ENCODE data around the gene RLIM.
"Not testable (repeated sequence)": the region's sequence is repeated elsewhere in the genome, so short reads cannot be mapped to it uniquely, and the experiment has no call there.

RLIM gene, protein sequence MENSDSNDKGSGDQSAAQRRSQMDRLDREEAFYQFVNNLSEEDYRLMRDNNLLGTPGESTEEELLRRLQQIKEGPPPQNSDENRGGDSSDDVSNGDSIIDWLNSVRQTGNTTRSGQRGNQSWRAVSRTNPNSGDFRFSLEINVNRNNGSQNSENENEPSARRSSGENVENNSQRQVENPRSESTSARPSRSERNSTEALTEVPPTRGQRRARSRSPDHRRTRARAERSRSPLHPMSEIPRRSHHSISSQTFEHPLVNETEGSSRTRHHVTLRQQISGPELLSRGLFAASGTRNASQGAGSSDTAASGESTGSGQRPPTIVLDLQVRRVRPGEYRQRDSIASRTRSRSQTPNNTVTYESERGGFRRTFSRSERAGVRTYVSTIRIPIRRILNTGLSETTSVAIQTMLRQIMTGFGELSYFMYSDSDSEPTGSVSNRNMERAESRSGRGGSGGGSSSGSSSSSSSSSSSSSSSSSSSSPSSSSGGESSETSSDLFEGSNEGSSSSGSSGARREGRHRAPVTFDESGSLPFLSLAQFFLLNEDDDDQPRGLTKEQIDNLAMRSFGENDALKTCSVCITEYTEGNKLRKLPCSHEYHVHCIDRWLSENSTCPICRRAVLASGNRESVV

DNA sequence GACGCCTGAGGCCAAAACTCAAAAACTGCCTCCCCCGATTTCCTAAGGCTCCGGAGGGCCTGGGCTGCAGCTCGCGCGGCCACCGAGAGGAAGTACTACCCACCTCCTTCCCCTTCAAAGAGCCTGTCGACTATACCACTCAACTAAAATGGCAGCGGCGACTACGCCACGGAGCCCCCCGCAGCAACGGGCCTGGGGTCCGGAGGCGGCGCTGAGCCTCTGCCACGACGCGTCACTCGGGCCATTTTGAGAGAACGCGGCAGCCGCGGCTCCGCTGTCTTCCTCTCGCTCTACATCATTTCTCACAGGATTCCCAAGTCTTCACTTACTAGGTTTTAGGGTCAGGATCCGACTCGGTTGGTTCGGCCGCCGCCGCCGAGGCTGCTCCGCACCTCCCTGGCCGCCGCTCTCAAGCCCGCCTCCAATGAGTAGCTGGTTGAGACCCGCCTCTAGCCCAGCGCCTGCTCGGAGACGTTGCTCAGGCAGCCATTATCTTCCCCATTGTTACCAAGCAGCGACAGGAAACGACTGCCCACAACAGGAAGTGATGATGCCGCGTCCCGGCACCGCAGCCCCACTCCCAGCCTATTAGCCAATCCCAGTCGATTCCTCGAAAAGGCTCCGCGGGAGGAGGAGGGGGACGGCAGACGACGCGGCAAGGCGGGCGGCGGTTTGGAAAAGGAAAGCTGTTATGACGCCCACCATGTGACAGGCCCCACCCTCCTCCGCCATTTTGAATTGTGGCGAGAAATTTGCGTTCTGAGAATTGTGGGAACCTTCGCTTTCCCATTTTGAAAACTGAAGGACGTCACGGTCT is at the start of gene RLIM:
TSS of gene RLIM (minus strand) at position 532 of the 817 bp plus-strand sequence. CDS start 18,647 bp downstream, outside the sequence.
- peak; percentile 96 for DNase-seq (ENCODE audit: low read depth)

DNA sequence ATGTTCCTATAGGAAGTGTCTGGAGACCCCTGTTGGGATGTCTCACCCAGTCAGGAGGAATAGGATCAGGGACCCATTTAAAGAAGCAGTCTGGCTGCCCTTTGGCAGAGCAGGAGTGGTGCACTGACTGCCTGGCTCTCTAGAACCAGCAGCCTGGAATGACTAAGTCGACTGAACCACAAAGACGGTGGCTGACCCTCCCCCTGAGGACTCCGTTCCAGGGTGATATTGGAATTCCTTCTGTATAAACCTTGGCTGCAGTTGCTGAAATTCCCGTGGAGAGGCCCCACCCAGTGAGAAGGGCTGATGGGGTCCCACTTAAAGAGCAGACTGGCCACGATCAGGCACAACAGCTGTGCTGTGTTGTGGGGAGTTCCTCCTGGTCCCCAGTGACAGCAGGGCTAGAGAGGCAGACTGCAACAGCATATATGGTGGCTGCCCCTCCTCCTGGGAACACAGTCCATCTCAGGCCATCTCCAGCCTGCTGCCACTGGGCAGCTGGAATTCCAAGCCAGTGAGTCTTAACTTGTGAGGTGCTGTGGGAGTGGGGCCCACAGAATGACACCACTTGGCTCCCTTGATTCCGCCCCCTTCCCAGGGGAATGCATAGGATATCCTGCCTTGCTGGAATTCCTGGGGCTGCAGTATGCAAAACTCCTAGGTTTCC is 41.8 kb upstream of the RLIM start:
- DNase-seq (ENCODE audit: low read depth), result no peak

DNA sequence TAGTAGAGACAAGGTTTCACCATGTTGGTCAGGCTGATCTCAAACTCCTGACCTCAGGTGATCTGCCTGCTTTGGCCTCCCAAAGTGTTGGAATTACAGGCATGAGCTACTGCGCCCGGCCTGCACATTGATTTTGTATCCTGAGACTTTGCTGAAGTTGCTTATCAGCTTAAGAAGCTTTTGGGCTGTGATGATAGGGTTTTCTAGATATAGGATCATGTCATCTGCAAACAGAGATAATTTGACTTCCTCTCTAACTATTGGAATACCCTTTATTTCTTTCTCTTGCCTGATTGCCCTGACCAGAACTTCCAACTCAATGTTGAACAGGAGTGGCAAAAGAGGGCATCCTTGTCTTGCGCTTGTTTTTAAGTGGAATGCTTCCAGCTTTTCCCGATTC is 40.5 kb upstream of the RLIM start:
- not testable (repeated sequence) for DNase-seq (ENCODE audit: low read depth)

DNA sequence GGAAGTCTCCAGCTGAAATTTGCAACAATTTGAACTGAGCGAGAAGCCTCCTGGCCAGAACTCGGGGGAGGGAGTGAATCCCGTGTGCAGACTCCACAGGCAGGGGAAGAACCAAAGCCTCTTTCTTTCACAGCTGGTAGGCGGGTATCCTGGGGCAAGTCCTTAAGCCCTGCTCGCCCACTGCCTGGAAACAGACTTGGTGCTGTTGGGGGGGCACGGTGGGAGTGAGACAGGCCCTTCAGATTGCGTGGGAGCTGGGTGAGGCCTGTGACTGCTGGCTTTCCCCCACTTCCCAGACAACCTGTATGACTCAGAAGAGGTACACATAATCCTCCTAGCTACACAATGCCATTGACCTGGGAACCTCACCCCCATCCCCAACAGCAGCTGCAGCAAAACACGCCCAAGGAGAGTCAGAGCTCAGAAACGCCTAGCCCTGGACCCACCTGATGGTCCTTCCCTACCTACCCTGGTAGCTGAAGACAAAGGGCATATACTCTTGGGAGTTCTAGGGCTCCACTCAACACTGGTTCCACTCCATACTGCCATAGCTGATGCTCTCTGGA is 22.4 kb upstream of the RLIM start:
- DNase-seq (ENCODE audit: low read depth), result no peak

GRCh38 chrX:74613370-74614092 is 893 bp downstream of the RLIM start:
- peak; percentile 35 for DNase-seq (ENCODE audit: low read depth)

DNA sequence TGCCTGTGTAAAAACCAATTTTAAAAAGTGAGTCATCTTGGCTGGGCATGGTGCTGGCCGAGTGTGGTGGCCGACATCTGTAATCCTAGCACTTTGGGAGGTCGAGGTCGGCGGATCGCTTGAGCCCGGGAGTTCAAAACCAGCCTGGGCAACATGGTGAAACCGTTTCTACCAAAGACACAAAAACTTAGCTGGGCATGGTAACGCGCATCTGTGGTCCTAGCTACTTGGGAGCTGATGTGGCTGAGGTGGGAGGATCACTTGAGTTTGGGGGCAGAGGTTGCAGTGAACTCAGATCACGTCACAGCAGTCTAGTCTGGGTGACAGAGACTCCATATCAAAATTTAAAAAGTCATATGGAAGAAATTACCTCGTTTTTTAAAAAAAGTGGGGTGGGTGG is 7.6 kb downstream of the RLIM start:
- no peak for DNase-seq (ENCODE audit: low read depth)

GRCh38 chrX:74606342-74606741 is 8.1 kb downstream of the RLIM start:
- no peak for DNase-seq (ENCODE audit: low read depth)

GRCh38 chrX:74603040-74603439 is 11.4 kb downstream of the RLIM start:
- DNase-seq (ENCODE audit: low read depth), result no peak

DNA sequence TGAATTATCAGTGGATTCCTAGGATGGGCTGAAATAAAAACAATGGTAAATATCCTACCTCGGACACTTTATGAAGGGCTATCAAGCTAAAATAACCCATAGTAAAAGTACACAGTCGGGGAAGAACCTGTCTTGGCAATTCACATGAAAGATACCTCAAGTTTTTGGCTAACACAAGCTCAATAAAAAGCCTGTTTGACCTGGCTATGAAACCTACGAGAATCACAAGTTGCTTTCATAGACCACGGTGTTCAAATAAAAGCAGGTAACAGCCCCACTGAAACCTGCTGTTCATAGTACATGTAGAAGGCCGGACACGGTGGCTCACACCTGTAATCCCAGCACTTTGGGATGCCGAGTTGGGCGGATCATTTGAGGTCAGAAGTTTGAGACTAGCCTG is 12.3 kb downstream of the RLIM start:
- DNase-seq (ENCODE audit: low read depth), result no peak

- peak; percentile 59 for DNase-seq (ENCODE audit: low read depth)
These were observed 20.8 kb downstream of the RLIM start for GRCh38 chrX:74593593-74593992.

DNA sequence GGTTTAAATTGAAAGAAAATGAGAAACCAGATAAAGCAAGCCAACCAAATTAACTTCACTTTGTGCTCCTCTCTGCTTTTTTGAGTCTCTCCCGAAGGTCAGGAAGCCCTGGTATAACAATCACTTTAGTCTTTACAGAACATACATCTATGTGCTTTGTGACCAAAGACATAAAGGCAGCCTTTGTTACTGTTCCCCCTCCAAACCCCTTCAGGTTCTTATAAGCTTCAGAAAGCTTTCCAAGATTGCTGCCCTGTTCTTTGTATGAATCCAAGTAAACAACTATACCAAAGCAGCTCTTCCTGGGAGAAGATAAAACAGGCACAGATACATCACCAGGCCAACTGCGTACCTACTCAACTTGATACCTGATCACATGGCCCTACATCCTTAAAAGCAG is 28.7 kb downstream of the RLIM start:
- no peak for DNase-seq (ENCODE audit: low read depth)

DNA sequence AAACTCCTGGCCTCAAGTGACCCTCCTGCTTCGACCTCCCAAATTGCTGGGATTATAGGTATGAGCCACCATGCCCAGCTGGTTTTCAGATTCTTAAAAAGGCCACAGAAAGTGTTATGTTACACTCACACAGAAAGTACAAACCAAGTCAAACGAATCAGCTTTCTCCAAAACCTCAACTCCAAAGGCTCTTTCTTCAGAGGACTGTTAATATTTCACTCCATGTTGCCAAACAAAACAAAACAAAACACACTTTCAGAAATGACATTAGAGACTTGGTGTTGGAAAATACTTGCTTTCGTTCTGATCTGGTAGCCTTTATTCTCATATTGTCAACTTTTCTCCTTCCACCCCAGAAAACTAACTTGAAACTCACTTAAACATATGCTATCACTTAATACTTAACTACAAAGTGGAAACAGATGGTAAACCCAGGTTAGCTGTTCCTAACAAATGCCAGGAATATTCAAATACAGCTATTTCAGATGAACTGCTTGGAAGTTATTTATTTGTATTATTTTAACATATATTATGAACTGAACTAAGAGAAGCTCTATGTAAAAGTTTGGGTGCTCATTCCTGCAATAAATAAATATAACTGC is 34.7 kb downstream of the RLIM start:
- peak; percentile 34 for DNase-seq (ENCODE audit: low read depth)

GRCh38 chrX:74578137-74578536 is 36.3 kb downstream of the RLIM start:
- DNase-seq (ENCODE audit: low read depth), result no peak

- no peak for DNase-seq (ENCODE audit: low read depth)
These were observed 57.0 kb downstream of the RLIM start for GRCh38 chrX:74557378-74557777.

- DNase-seq (ENCODE audit: low read depth), result no peak
These were observed 62.5 kb downstream of the RLIM start for GRCh38 chrX:74551934-74552333.

DNA sequence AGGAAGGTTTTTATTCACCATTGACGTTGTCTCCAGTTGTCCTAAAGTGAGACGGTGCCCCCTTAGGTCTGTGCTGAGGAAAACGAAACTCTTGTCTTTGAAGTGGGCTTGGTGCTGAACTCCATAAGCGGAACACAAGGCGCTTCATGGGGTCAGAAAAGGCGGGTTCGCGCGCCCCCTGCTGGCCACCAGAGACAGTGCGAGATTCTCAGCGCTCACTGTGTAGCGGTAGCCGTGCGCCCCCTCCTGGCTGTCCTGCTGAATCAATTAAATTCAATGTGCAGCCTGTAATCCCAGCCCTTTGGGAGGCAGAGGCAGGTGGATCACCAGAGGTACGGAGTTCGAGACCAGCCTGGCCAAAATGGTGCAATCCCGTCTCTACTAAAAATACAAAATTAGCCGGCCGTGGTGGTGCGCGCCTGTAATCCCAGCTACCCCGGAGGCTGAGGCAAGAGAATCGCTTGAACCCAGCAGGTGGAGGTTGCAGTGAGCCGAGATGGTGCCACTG is 64.1 kb downstream of the RLIM start:
- DNase-seq (ENCODE audit: low read depth), result peak; percentile 51

DNA sequence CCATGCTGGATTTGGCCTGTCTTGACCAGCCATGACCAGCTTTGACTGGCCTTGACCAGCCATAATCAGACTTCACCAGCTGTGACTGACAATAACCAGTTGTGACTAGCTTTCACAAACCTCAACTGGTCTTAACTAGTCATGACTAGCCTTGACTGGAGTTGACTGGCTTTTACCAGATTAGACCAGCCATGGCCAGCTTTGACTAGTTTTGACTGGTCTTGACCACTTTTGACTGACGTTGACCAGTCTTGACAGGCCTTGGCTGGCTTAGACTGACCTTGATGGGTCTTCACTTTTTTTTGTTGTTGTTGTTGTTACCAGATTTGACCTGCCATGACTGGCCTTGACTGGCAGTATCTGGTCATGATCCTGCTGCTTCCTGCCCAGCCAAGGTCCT is 67.4 kb downstream of the RLIM start:
- no peak for DNase-seq (ENCODE audit: low read depth)

- no peak for DNase-seq (ENCODE audit: low read depth)
These were observed 68.4 kb downstream of the RLIM start for GRCh38 chrX:74545880-74546523.

- no peak for DNase-seq (ENCODE audit: low read depth)
These were observed 73.7 kb downstream of the RLIM start for GRCh38 chrX:74540635-74541249.

Measured in iris pigment epithelial cell (primary cell).